K562 (cell line): ENCODE measurements around the gene CCDC116. TPM values are rescaled to one million over a fixed set of nuclear protein-coding genes. Genes with fewer than 3 reads are reported as not detected.

Experiments
- ATF1 ChIP-seq, 2 experiments: fragments of 450-650 bp in 1 of 2; IDR thresholded peaks; 2 replicates each; pipeline ENCODE4 v1.6.1; 2016; ENCODE audit warnings: missing compliant biosample characterization in 1 of 2, missing genetic modification characterization in 1 of 2
- ATF7 ChIP-seq: fragments of 450-650 bp; IDR thresholded peaks from 2 replicates; pipeline ENCODE4 v1.7.1; 2014; ENCODE audit warnings: mild to moderate bottlenecking, moderate library complexity
- CBFA2T2 ChIP-seq: fragments of 450-650 bp; conservative IDR thresholded peaks from 2 replicates; pipeline ENCODE4 v1.6.1; 2017; ENCODE audit warnings: mild to moderate bottlenecking
- EZH2 ChIP-seq: IDR thresholded peaks from 2 replicates; pipeline ENCODE4 v1.6.1; 2012; ENCODE audit warnings: low read depth, mild to moderate bottlenecking, inconsistent platforms, low read length, borderline replicate concordance
- HDAC1 ChIP-seq, 2 experiments: fragments of 450-650 bp; IDR thresholded peaks; 2 replicates each; pipeline ENCODE4 v1.6.1; 2016 to 2017; ENCODE audit warnings: inconsistent platforms in 1 of 2, mild to moderate bottlenecking in 1 of 2, moderate library complexity in 1 of 2
- JUND ChIP-seq, 2 experiments: IDR thresholded peaks; 2 replicates in 1 of 2; 3 replicates in 1 of 2; pipeline ENCODE4 v1.6.1; 2011; ENCODE audit warnings: borderline replicate concordance in 2 of 2, low read depth in 2 of 2, low read length in 2 of 2, improper control_type of control experiment in 1 of 2, missing biosample characterization in 1 of 2, missing genetic modification characterization in 1 of 2, missing genetic modification reagents in 1 of 2
- KDM1A ChIP-seq, 2 experiments: fragments of 450-650 bp; IDR thresholded peaks; 2 replicates each; pipeline ENCODE4 v1.6.1; 2016; ENCODE audit warnings: mild to moderate bottlenecking in 2 of 2
- L3MBTL2 ChIP-seq: fragments of 450-650 bp; IDR thresholded peaks from 2 replicates; pipeline ENCODE4 v1.6.1; 2016; ENCODE audit warnings: mild to moderate bottlenecking, moderate library complexity
- MTA2 ChIP-seq: fragments of 450-650 bp; IDR thresholded peaks from 2 replicates; pipeline ENCODE4 v1.6.1; 2016; ENCODE audit warnings: low read depth
- MTA3 ChIP-seq: fragments of 450-650 bp; formaldehyde crosslinking; IDR thresholded peaks from 2 replicates; pipeline ENCODE4 v1.6.1; 2017; ENCODE audit warnings: mild to moderate bottlenecking, borderline replicate concordance
- NR2C1 ChIP-seq, 2 experiments: fragments of 450-650 bp; IDR thresholded peaks; 2 replicates each; pipeline ENCODE4 v1.6.1; 2017; ENCODE audit warnings: mild to moderate bottlenecking in 2 of 2, antibody characterized with exemption in 1 of 2, inconsistent platforms in 1 of 2, missing compliant biosample characterization in 1 of 2, missing genetic modification characterization in 1 of 2
- SMARCC2 ChIP-seq: fragments of 450-650 bp; IDR thresholded peaks from 2 replicates; pipeline ENCODE4 v1.6.1; 2017; ENCODE audit warnings: antibody characterized with exemption, moderate library complexity, mild to moderate bottlenecking, low read depth
- ZC3H4 ChIP-seq: sonication (generic); formaldehyde crosslinking; IDR thresholded peaks from 2 replicates; pipeline ENCODE4 v1.9.0; 2021; ENCODE audit warnings: missing genetic modification reagents, borderline replicate concordance
- ZKSCAN8 ChIP-seq: fragments of 200-800 bp; sonication (Bioruptor generic); IDR thresholded peaks from 2 replicates; pipeline ENCODE4 v1.6.1; 2016; ENCODE audit warnings: missing genetic modification characterization, missing compliant biosample characterization
- ZNF324 ChIP-seq: fragments of 250-450 bp; sonication (Bioruptor Pico); IDR thresholded peaks from 2 replicates; pipeline ENCODE4 v1.4.0; 2020; ENCODE audit warnings: mild to moderate bottlenecking
- ZNF507 ChIP-seq: conservative IDR thresholded peaks from 2 replicates; pipeline ENCODE4 v1.6.1; 2017; ENCODE audit warnings: missing genetic modification characterization, missing compliant biosample characterization
- polyA plus RNA-seq, 8 experiments: library from polyadenylated mRNA; depleted of rRNA in 4 of 8; stranded (reverse) in 5 of 8; unstranded in 3 of 8; fragments of >200 nt; fragmentation: Nextera tagmentation in 2 of 8; fragmentation: Illumina TruSeq in 1 of 8; extraction: Ambion mirVana in 2 of 8; extraction: Trizol in 1 of 8; gene quantifications; 2 replicates each; pipeline versions ENCODE4 v1.2.1 to v1.2.3, GENCODE V29; 2011 to 2014; ENCODE audit warnings: inconsistent platforms in 1 of 8, missing spikeins in 1 of 8
- total RNA-seq, 7 experiments: library from RNA; depleted of rRNA in 6 of 7; stranded (reverse); fragments of >200 nt in 6 of 7; fragmentation: Illumina TruSeq in 2 of 7; extraction: Trizol in 2 of 7; gene quantifications; 2 replicates each; pipeline versions ENCODE4 v1.2.1 to v1.2.3, GENCODE V29; 2011 to 2021; ENCODE audit warnings: low replicate concordance in 1 of 7
- TF ChIP-seq, protein P1 (sequence below): fragments of 250-450 bp; sonication (Bioruptor Pico); IDR thresholded peaks from 2 replicates; pipeline ENCODE4 v1.5.0; 2021; ENCODE audit warnings: mild to moderate bottlenecking, borderline replicate concordance
- TF ChIP-seq, protein P2 (sequence below): sonication (generic); formaldehyde crosslinking; IDR thresholded peaks from 2 replicates; pipeline ENCODE4 v1.8.1; 2023; ENCODE audit warnings: mild to moderate bottlenecking, missing genetic modification reagents
- TF ChIP-seq, protein P3 (sequence below): fragments of 450-650 bp; IDR thresholded peaks from 2 replicates; pipeline ENCODE4 v1.6.1; 2018; ENCODE audit not compliant: partially characterized antibody
- TF ChIP-seq, protein P4 (sequence below): fragments of 250-450 bp; sonication (Bioruptor Pico); IDR thresholded peaks from 2 replicates; pipeline ENCODE4 v1.6.1; 2021; ENCODE audit warnings: mild to moderate bottlenecking

CCDC116 gene
- total and polyA plus RNA-seq, 9 of the 15 experiments (the other 6 are each of a cell fraction or from before 2014, with no cell fraction given) = 1.6 to 11.3 (median 4.7) TPM

DNA sequence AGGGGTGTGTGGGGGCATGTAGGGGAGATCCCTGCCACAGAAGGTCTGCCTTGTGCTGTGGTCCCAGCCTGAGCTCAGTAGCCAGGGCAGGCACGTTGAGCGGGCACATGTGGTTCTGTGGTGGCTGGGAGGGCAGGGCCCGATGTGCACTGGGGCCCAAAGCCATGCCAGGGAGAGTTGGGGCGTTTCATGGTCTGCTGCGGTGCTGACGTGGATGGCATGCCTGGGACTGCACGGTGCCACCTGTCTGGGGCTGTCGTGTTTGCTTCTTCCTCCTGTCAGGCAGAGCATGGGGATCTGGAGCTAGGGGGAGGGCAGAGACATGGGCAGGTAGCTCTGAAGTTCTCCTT, 52.6 kb downstream of the CCDC116 start (continued):
- no peak for TF ChIP-seq EZH2
- TF ChIP-seq MTA2 = no peak
- TF ChIP-seq JUND (IDR thresholded peaks at IDR 0.05; ENCODE audit: borderline replicate concordance, low read depth, low read length) = no peak
- no peak for TF ChIP-seq JUND (tag; IDR thresholded peaks at IDR 0.05; ENCODE audit: borderline replicate concordance, low read depth, low read length)
- TF ChIP-seq, protein P1, sequence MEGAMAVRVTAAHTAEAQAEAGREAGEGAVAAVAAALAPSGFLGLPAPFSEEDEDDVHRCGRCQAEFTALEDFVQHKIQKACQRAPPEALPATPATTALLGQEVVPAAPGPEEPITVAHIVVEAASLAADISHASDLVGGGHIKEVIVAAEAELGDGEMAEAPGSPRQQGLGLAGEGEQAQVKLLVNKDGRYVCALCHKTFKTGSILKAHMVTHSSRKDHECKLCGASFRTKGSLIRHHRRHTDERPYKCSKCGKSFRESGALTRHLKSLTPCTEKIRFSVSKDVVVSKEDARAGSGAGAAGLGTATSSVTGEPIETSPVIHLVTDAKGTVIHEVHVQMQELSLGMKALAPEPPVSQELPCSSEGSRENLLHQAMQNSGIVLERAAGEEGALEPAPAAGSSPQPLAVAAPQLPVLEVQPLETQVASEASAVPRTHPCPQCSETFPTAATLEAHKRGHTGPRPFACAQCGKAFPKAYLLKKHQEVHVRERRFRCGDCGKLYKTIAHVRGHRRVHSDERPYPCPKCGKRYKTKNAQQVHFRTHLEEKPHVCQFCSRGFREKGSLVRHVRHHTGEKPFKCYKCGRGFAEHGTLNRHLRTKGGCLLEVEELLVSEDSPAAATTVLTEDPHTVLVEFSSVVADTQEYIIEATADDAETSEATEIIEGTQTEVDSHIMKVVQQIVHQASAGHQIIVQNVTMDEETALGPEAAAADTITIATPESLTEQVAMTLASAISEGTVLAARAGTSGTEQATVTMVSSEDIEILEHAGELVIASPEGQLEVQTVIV (CRISPR knock-in tag) = no peak
- TF ChIP-seq MTA3 = no peak
- TF ChIP-seq ATF1 (CRISPR knock-in tag; IDR thresholded peaks at IDR 0.05) = 0 out of 2 replicates have a peak, but pooled peaks have one; percentile 26
- TF ChIP-seq ATF1 (tag; IDR thresholded peaks at IDR 0.05) = no peak
- TF ChIP-seq, protein P2, sequence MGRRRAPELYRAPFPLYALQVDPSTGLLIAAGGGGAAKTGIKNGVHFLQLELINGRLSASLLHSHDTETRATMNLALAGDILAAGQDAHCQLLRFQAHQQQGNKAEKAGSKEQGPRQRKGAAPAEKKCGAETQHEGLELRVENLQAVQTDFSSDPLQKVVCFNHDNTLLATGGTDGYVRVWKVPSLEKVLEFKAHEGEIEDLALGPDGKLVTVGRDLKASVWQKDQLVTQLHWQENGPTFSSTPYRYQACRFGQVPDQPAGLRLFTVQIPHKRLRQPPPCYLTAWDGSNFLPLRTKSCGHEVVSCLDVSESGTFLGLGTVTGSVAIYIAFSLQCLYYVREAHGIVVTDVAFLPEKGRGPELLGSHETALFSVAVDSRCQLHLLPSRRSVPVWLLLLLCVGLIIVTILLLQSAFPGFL = no peak
- TF ChIP-seq ZC3H4 = 0 out of 2 replicates have a peak, but pooled peaks have one; percentile 25
- no peak for TF ChIP-seq HDAC1 (IDR thresholded peaks at IDR 0.05)
- no peak for TF ChIP-seq ATF7
- TF ChIP-seq, protein P3, sequence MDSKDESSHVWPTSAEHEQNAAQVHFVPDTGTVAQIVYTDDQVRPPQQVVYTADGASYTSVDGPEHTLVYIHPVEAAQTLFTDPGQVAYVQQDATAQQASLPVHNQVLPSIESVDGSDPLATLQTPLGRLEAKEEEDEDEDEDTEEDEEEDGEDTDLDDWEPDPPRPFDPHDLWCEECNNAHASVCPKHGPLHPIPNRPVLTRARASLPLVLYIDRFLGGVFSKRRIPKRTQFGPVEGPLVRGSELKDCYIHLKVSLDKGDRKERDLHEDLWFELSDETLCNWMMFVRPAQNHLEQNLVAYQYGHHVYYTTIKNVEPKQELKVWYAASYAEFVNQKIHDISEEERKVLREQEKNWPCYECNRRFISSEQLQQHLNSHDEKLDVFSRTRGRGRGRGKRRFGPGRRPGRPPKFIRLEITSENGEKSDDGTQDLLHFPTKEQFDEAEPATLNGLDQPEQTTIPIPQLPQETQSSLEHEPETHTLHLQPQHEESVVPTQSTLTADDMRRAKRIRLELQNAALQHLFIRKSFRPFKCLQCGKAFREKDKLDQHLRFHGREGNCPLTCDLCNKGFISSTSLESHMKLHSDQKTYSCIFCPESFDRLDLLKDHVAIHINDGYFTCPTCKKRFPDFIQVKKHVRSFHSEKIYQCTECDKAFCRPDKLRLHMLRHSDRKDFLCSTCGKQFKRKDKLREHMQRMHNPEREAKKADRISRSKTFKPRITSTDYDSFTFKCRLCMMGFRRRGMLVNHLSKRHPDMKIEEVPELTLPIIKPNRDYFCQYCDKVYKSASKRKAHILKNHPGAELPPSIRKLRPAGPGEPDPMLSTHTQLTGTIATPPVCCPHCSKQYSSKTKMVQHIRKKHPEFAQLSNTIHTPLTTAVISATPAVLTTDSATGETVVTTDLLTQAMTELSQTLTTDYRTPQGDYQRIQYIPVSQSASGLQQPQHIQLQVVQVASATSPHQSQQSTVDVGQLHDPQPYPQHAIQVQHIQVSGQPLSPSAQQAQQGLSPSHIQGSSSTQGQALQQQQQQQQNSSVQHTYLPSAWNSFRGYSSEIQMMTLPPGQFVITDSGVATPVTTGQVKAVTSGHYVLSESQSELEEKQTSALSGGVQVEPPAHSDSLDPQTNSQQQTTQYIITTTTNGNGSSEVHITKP = no peak
- TF ChIP-seq ZNF324 (CRISPR knock-in tag) = no peak
- no peak for TF ChIP-seq L3MBTL2
- TF ChIP-seq SMARCC2 = no peak
- no peak for TF ChIP-seq KDM1A (IDR thresholded peaks at IDR 0.05)
- TF ChIP-seq, protein P4, sequence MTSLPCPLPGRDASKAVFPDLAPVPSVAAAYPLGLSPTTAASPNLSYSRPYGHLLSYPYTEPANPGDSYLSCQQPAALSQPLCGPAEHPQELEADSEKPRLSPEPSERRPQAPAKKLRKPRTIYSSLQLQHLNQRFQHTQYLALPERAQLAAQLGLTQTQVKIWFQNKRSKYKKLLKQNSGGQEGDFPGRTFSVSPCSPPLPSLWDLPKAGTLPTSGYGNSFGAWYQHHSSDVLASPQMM (CRISPR knock-in tag) = no peak
- TF ChIP-seq CBFA2T2 = no peak
- no peak for TF ChIP-seq NR2C1 (IDR thresholded peaks at IDR 0.05)
- TF ChIP-seq NR2C1 (tag; IDR thresholded peaks at IDR 0.05) = no peak
- no peak for TF ChIP-seq ZNF507 (tag)
- no peak for TF ChIP-seq ZKSCAN8 (CRISPR knock-in tag)
